ENCODE results near the gene ARID1A. TPM values are rescaled to one million over a fixed set of nuclear protein-coding genes. Genes with fewer than 3 reads are reported as not detected.

Gene ARID1A
- total RNA-seq, 4 donors from 2014 or later: 25.8 to 48.4 (median 40.6) TPM

DNA sequence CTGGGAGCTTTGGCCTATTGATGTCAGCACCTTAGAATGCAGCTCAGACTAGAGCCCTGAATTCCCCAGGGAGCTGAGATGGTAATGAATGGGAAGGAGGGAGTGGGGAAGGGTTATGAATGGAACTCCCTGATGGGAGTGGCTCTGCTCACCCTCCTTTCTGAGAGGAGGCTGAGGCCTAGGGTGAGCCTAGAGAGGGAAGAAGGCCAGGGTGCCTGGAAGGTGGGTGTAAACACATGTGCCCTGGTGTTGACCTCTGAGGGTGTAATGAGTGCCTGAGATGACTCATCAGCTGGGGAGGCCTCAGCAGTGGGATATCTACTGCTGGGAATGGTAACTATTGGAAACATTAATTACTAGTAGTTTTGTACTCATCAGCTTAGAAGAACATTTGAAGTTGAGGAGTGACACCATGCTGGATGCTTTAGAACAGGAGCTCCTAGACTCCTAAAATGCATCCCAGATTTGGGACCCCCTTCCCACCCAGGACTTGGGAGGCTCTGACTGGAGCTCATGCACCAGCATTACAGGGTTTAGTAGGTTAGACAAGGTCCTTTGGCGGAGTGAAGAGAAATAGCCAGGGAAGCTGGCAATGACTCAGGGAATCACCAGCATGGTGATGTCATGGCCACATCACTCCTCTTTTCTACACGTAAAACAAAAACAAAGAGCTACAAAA is 76.0 kb downstream of the ARID1A start:
- TF ChIP-seq, protein P1, sequence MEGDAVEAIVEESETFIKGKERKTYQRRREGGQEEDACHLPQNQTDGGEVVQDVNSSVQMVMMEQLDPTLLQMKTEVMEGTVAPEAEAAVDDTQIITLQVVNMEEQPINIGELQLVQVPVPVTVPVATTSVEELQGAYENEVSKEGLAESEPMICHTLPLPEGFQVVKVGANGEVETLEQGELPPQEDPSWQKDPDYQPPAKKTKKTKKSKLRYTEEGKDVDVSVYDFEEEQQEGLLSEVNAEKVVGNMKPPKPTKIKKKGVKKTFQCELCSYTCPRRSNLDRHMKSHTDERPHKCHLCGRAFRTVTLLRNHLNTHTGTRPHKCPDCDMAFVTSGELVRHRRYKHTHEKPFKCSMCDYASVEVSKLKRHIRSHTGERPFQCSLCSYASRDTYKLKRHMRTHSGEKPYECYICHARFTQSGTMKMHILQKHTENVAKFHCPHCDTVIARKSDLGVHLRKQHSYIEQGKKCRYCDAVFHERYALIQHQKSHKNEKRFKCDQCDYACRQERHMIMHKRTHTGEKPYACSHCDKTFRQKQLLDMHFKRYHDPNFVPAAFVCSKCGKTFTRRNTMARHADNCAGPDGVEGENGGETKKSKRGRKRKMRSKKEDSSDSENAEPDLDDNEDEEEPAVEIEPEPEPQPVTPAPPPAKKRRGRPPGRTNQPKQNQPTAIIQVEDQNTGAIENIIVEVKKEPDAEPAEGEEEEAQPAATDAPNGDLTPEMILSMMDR (IDR thresholded peaks at IDR 0.05): no peak
- ATAC-seq (ENCODE audit: low FRiP score): peak; percentile 92
- no peak for DNase-seq (ENCODE audit: low spot score)

DNA sequence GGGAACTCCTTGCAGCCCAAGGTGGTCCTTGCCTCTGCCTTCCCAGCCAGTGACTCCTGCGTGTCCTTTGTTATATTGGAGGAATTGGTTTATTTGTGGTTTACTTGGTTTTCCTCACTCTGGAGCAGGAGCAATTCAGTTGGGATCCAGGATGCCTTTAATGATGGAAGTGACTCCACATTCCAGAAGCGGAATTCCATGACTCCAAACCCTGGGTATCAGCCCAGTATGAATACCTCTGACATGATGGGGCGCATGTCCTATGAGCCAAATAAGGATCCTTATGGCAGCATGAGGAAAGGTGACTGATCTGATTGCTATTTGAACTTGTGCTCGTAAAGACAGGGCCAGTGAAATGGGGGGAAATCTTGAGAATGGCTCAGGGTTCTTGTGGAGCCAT is 76.9 kb downstream of the ARID1A start:
- no peak for ATAC-seq (ENCODE audit: low FRiP score)
- DNase-seq (ENCODE audit: low spot score): no peak
- TF ChIP-seq, protein P1 (IDR thresholded peaks at IDR 0.05): no peak

DNA sequence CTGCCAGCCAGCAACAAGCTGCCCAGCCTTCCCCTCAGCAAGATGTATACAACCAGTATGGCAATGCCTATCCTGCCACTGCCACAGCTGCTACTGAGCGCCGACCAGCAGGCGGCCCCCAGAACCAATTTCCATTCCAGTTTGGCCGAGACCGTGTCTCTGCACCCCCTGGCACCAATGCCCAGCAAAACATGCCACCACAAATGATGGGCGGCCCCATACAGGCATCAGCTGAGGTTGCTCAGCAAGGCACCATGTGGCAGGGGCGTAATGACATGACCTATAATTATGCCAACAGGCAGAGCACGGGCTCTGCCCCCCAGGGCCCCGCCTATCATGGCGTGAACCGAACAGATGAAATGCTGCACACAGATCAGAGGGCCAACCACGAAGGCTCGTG is 78.6 kb downstream of the ARID1A start:
- DNase-seq (ENCODE audit: low spot score): no peak
- TF ChIP-seq, protein P1 (IDR thresholded peaks at IDR 0.05): no peak
- no peak for ATAC-seq (ENCODE audit: low FRiP score)

DNA sequence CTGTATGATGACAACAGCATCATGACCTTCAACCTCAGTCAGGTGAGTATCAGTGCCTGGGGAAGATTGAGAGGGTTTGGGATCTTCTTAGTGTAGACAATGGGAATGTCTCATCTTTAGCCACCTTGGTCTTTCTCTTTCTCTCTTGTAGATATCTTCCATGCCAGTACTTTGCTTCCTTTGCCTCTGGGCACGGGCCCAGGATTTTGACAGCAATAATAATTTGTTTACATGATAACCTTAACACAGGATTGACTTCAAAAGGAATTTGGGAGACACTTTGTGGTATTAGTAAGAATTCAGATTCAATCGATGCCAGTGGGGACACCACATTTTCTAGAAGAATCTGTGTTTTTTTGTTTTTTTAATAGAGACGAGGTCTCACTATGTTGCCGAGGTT is 79.9 kb downstream of the ARID1A start:
- ATAC-seq (ENCODE audit: low FRiP score): no peak
- TF ChIP-seq, protein P1 (IDR thresholded peaks at IDR 0.05): no peak
- no peak for DNase-seq (ENCODE audit: low spot score)

DNA sequence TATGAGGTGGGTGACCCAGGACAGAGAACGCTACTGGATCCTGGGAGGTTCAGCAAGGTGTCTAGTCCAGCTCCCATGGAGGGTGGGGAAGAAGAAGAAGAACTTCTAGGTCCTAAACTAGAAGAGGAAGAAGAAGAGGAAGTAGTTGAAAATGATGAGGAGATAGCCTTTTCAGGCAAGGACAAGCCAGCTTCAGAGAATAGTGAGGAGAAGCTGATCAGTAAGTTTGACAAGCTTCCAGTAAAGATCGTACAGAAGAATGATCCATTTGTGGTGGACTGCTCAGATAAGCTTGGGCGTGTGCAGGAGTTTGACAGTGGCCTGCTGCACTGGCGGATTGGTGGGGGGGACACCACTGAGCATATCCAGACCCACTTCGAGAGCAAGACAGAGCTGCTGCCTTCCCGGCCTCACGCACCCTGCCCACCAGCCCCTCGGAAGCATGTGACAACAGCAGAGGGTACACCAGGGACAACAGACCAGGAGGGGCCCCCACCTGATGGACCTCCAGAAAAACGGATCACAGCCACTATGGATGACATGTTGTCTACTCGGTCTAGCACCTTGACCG is 83.4 kb downstream of the ARID1A start:
- no peak for ATAC-seq (ENCODE audit: low FRiP score)
- TF ChIP-seq, protein P1 (IDR thresholded peaks at IDR 0.05): no peak

DNA sequence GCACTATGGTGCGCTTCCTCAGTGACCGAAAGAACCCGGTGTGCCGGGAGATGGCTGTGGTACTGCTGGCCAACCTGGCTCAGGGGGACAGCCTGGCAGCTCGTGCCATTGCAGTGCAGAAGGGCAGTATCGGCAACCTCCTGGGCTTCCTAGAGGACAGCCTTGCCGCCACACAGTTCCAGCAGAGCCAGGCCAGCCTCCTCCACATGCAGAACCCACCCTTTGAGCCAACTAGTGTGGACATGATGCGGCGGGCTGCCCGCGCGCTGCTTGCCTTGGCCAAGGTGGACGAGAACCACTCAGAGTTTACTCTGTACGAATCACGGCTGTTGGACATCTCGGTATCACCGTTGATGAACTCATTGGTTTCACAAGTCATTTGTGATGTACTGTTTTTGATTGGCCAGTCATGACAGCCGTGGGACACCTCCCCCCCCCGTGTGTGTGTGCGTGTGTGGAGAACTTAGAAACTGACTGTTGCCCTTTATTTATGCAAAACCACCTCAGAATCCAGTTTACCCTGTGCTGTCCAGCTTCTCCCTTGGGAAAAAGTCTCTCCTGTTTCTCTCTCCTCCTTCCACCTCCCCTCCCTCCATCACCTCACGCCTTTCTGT is 84.6 kb downstream of the ARID1A start:
- ATAC-seq (ENCODE audit: low FRiP score): no peak

More for the DNA sequence above, 83.4 kb downstream of the ARID1A start:
- no peak for DNase-seq (ENCODE audit: low spot score)

More for the DNA sequence above, 84.6 kb downstream of the ARID1A start:
- DNase-seq (ENCODE audit: low spot score): no peak
- TF ChIP-seq, protein P1 (IDR thresholded peaks at IDR 0.05): no peak
